ENCODE measurements around the gene ADGRG3.

Gene ADGRG3

DNA sequence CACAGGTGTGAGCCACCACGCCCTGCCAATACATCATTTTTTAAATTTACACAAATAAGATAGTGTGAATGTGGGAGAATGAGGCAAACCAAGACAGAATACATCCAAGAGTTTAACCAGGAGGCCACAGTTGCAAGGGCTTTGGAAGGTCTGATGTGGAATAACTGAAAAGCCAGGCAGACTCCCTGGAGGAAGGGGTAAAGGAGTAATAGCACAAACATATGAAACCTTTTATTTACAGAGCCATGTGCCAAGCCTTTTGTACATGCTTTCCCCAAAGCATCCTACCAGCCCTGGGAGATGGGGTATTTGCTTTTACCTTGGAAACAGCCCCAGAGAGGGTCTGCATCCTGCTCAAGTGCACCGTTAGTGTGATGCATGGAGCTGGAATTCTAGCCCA lies 4.7 kb downstream of the ADGRG3 start:
- no peak overlapping the region for H3K4me3 ChIP-seq (ENCODE audit: insufficient read depth, low read depth, low read length, poor library complexity, severe bottlenecking)
- no peaks in the 10 kb centered on the region for H3K36me3 ChIP-seq (ENCODE audit: control insufficient read depth, insufficient read depth, low read length)
- no peaks in the 10 kb centered on the region for H3K27me3 ChIP-seq (replicated peaks; ENCODE audit: control insufficient read depth, insufficient read depth, low read length, poor library complexity, severe bottlenecking)
- no peak for DNase-seq
- H3K27ac ChIP-seq (ENCODE audit: insufficient read depth, low read length, poor library complexity, severe bottlenecking): no peak overlapping the region
- H3K4me1 ChIP-seq (ENCODE audit: control insufficient read depth, insufficient read depth, low read length, poor library complexity, severe bottlenecking): no peaks in the 10 kb centered on the region
- H3K9me3 ChIP-seq (ENCODE audit: control insufficient read depth, low read length): no peaks in the 10 kb centered on the region

DNA sequence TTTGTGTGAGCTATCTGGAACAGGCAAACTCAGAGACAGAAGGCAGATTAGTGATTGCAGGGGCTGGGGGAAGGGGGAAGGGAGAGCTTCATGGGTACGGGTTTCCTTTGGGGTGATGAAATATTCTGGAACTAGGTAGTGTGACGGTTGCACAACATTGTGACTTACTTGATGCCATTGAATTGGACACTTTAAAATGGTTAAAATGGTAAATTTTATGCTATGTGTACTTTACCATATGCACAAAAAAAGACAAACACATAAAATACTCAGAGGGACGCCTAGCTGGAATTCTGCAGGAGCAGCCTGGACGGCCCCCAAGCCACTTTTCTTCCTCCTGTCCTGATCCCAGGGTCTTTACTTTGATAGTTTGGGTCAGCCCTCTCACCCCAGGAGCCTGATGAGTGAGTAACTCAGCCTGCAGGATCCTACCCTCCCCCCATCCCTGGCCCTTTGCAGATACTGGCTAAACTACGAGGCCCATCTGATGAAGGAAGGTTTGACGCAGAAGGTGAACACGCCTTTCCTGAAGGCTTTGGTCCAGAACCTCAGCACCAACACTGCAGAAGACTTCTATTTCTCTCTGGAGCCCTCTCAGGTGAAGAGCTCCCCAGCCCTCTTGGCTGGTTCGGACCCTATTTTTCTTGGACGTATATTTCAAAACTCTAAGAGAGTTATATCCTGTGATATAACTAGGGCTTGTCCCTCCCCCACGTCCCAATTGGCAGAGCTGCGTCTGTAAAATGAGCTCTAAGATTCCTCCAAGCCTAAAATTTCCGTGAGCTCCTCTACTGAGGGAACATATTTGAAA lies 7.8 kb downstream of the ADGRG3 start:
- H3K27me3 ChIP-seq (replicated peaks; ENCODE audit: control insufficient read depth, insufficient read depth, low read length, poor library complexity, severe bottlenecking): no peaks in the 10 kb centered on the region
- H3K36me3 ChIP-seq (ENCODE audit: control insufficient read depth, insufficient read depth, low read length): no peaks in the 10 kb centered on the region
- no peaks in the 10 kb centered on the region for H3K9me3 ChIP-seq (ENCODE audit: control insufficient read depth, low read length)
- H3K27ac ChIP-seq (ENCODE audit: insufficient read depth, low read length, poor library complexity, severe bottlenecking): no peak overlapping the region
- H3K4me1 ChIP-seq (ENCODE audit: control insufficient read depth, insufficient read depth, low read length, poor library complexity, severe bottlenecking): no peaks in the 10 kb centered on the region
- H3K4me3 ChIP-seq (ENCODE audit: insufficient read depth, low read depth, low read length, poor library complexity, severe bottlenecking): no peak overlapping the region
- no peak for DNase-seq

DNA sequence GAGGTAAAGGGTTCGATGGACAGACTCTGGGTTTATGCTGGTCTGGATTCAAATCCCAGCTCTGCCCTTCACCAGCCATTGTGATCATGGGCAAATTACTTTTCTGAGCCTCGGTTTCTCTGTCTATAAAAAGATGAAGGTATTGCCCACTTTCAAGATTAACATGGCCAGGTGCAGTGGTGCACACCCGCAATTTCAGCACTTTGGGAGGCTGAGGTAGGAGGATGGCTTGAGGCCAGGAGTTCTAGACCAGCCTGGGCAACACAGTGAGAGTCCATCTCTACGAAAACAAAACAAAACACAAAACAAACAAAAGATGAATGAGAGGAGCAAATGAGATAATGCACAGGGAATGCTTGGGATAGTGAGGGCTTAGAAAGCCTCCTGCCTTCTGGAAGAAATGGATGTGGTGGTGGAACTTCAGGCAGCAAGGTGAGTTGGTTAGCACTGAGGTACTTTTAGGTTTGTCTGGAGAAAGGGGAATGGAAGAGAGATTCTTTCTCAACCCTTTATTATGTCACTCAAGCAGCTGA lies 8.5 kb downstream of the ADGRG3 start:
- Histone ChIP-seq H3K36me3 (ENCODE audit: control insufficient read depth, insufficient read depth, low read length) (no peaks in the 10 kb centered on the region), H3K9me3 (ENCODE audit: control insufficient read depth, low read length) (no peaks in the 10 kb centered on the region), H3K27me3 (replicated peaks; ENCODE audit: control insufficient read depth, insufficient read depth, low read length, poor library complexity, severe bottlenecking) (no peaks in the 10 kb centered on the region), H3K27ac (ENCODE audit: insufficient read depth, low read length, poor library complexity, severe bottlenecking) (no peak overlapping the region), H3K4me3 (ENCODE audit: insufficient read depth, low read depth, low read length, poor library complexity, severe bottlenecking) (no peak overlapping the region), H3K4me1 (ENCODE audit: control insufficient read depth, insufficient read depth, low read length, poor library complexity, severe bottlenecking) (no peaks in the 10 kb centered on the region)
- no peak for DNase-seq

DNA sequence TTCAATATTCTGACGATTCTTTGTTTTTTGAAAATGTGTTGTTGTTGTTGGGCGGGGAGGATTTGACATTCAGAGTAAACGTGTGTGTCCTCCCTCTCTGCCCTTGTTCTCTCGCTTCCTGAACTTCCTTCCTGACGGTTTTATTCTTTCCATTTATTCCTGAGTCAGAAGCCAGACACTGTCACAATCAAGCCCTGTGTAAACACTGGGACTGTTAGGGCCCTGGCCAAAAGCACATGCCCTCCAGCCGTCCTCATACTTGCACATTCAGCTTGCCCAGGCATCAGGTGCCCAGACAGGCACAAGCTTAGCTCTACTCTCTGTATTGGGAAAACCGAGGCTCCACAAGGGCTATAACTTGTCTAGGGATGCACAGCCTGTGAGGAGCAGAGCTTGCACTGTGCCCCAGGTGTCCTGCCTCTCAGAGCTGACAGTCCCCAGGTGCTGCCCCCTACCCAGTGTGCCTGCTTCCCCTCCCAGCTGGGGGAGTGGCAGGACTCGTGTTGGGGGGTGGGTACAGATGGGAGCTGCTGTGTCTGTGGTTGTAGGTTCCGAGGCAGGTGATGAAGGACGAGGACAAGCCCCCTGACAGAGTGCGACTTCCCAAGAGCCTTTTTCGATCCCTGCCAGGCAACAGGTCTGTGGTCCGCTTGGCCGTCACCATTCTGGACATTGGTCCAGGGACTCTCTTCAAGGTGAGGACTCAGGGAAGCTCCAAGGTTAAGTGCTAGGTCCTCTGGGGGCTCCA lies 9.7 kb downstream of the ADGRG3 start:
- Histone ChIP-seq H3K4me1 (ENCODE audit: control insufficient read depth, insufficient read depth, low read length, poor library complexity, severe bottlenecking) (no peaks in the 10 kb centered on the region), H3K4me3 (ENCODE audit: insufficient read depth, low read depth, low read length, poor library complexity, severe bottlenecking) (no peak overlapping the region), H3K9me3 (ENCODE audit: control insufficient read depth, low read length) (no peaks in the 10 kb centered on the region), H3K27ac (ENCODE audit: insufficient read depth, low read length, poor library complexity, severe bottlenecking) (no peak overlapping the region), H3K36me3 (ENCODE audit: control insufficient read depth, insufficient read depth, low read length) (no peaks in the 10 kb centered on the region), H3K27me3 (replicated peaks; ENCODE audit: control insufficient read depth, insufficient read depth, low read length, poor library complexity, severe bottlenecking) (no peaks in the 10 kb centered on the region)
- DNase-seq: no peak

DNA sequence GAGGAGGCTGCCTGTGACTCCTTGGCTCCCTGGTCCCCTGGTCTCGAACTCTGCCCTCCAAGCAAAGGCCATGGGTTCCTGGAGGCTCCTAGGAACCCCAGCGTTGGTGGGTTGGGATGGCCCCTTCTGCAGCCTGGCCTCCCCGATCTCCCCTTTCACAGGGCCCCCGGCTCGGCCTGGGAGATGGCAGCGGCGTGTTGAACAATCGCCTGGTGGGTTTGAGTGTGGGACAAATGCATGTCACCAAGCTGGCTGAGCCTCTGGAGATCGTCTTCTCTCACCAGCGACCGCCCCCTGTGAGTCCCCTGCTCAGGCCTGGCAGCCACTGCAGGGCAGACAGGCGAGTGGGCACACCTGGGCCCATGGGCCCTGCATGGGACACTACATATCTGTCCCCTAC lies 10.9 kb downstream of the ADGRG3 start:
- H3K4me3 ChIP-seq (ENCODE audit: insufficient read depth, low read depth, low read length, poor library complexity, severe bottlenecking): no peak overlapping the region
- H3K9me3 ChIP-seq (ENCODE audit: control insufficient read depth, low read length): no peaks in the 10 kb centered on the region
- no peaks in the 10 kb centered on the region for H3K4me1 ChIP-seq (ENCODE audit: control insufficient read depth, insufficient read depth, low read length, poor library complexity, severe bottlenecking)
- H3K36me3 ChIP-seq (ENCODE audit: control insufficient read depth, insufficient read depth, low read length): no peaks in the 10 kb centered on the region
- H3K27ac ChIP-seq (ENCODE audit: insufficient read depth, low read length, poor library complexity, severe bottlenecking): no peak overlapping the region
- no peaks in the 10 kb centered on the region for H3K27me3 ChIP-seq (replicated peaks; ENCODE audit: control insufficient read depth, insufficient read depth, low read length, poor library complexity, severe bottlenecking)
- no peak for DNase-seq

DNA sequence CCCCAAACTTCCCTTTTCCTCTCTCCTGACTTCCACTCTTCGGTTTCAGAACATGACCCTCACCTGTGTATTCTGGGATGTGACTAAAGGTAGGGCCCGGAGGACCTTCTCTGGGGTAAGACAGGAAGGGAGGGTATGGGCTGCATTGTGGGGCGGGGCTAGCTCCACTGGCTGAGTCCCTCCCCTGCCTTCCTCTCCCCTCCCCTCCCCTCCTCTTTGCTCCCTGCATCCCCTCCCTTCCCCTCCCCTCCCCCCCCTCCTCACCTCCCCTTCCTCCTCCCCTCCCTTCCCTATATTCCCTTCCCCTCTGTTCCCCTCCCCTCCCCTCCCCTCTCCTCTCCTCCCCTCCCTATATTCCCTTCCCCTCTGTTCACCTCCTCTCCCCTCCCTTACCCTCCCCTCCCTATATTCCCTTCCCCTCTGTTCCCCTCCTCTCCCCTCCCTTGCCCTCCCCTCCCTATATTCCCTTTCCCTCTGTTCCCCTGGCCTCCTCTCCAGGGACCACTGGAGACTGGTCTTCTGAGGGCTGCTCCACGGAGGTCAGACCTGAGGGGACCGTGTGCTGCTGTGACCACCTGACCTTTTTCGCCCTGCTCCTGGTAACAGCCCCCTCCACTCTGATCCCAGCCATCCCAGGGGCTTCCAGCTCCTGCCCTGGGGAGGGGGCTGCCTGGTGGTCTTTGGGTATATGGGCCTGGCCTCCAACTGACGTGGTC lies 11.8 kb downstream of the ADGRG3 start:
- Histone ChIP-seq H3K36me3 (ENCODE audit: control insufficient read depth, insufficient read depth, low read length) (no peaks in the 10 kb centered on the region), H3K27me3 (replicated peaks; ENCODE audit: control insufficient read depth, insufficient read depth, low read length, poor library complexity, severe bottlenecking) (no peaks in the 10 kb centered on the region), H3K4me1 (ENCODE audit: control insufficient read depth, insufficient read depth, low read length, poor library complexity, severe bottlenecking) (no peaks in the 10 kb centered on the region)

DNA sequence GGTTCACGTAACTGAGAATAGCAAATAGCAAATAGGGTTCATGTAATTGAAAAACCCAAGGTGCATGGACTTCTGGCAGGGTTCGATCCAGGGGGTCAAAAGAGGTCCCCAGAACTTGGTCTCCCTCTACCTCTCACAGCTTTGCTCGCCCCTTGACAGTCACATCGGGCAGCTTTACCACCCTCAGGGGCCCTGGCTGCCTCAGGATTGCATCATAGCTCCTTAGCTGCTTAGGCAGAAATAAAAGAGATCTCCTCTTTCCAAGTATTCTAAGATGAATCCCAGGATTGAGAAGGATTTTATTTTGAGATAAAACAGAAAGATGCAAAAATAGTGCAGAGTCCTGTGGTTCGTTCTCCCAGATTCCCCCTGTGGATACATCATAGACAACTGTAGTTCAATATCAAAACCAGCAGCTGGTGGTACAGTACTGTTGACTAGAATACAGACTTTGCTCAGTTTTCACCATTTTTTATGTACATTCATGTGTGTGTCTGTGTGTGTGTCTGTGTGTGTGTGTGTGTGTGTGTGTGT lies 12.8 kb downstream of the ADGRG3 start:
- Histone ChIP-seq H3K36me3 (ENCODE audit: control insufficient read depth, insufficient read depth, low read length) (no peaks in the 10 kb centered on the region), H3K27ac (ENCODE audit: insufficient read depth, low read length, poor library complexity, severe bottlenecking) (no peak overlapping the region), H3K27me3 (replicated peaks; ENCODE audit: control insufficient read depth, insufficient read depth, low read length, poor library complexity, severe bottlenecking) (no peaks in the 10 kb centered on the region), H3K9me3 (ENCODE audit: control insufficient read depth, low read length) (no peaks in the 10 kb centered on the region), H3K4me1 (ENCODE audit: control insufficient read depth, insufficient read depth, low read length, poor library complexity, severe bottlenecking) (no peaks in the 10 kb centered on the region), H3K4me3 (ENCODE audit: insufficient read depth, low read depth, low read length, poor library complexity, severe bottlenecking) (no peak overlapping the region)
- DNase-seq: no peak

More for the DNA sequence above, 11.8 kb downstream of the ADGRG3 start:
- H3K4me3 ChIP-seq (ENCODE audit: insufficient read depth, low read depth, low read length, poor library complexity, severe bottlenecking): no peak overlapping the region
- no peak for DNase-seq
- no peak overlapping the region for H3K27ac ChIP-seq (ENCODE audit: insufficient read depth, low read length, poor library complexity, severe bottlenecking)
- H3K9me3 ChIP-seq (ENCODE audit: control insufficient read depth, low read length): no peaks in the 10 kb centered on the region

DNA sequence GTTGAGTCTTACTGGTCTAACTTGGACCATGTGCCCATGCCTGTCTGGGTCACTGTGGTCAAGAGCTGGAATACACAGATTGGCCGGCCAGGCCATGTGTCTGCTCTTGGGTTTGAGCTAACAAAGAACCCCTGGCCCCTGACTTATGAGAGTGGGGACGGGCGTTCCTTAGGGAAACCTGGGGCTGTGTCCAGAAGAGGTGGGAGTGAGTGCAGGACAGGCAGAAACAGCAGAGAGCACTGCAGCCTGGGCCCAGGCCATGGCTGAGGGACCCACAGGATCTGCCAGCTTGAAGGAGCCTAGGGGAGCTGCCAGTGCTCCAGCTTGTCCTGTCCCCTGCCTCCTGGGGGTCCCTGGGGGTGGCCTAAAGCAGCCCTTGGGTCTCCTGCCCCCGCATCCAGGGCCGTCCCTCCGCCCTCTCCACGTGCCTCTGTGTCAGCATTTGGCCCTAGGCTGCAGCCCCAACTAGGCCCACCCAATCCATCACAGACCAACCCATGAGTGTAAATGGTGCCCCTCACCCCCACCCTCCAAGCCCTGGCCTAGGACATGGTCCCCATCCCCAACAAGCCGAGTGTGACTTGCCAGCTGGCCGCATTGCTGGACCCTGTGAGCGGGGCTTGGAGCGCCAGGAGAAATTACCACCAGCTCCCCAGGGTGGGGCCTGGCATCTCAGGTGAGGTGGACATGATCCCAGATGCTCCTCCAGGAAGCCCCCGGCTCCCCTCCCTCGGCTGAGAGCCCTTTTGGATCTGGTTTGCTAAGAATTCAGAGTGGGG lies 14.0 kb downstream of the ADGRG3 start:
- Histone ChIP-seq H3K27me3 (replicated peaks; ENCODE audit: control insufficient read depth, insufficient read depth, low read length, poor library complexity, severe bottlenecking) (no peaks in the 10 kb centered on the region), H3K4me3 (ENCODE audit: insufficient read depth, low read depth, low read length, poor library complexity, severe bottlenecking) (no peak overlapping the region), H3K9me3 (ENCODE audit: control insufficient read depth, low read length) (no peaks in the 10 kb centered on the region), H3K4me1 (ENCODE audit: control insufficient read depth, insufficient read depth, low read length, poor library complexity, severe bottlenecking) (no peaks in the 10 kb centered on the region), H3K36me3 (ENCODE audit: control insufficient read depth, insufficient read depth, low read length) (no peaks in the 10 kb centered on the region), H3K27ac (ENCODE audit: insufficient read depth, low read length, poor library complexity, severe bottlenecking) (no peak overlapping the region)
- DNase-seq: no peak

DNA sequence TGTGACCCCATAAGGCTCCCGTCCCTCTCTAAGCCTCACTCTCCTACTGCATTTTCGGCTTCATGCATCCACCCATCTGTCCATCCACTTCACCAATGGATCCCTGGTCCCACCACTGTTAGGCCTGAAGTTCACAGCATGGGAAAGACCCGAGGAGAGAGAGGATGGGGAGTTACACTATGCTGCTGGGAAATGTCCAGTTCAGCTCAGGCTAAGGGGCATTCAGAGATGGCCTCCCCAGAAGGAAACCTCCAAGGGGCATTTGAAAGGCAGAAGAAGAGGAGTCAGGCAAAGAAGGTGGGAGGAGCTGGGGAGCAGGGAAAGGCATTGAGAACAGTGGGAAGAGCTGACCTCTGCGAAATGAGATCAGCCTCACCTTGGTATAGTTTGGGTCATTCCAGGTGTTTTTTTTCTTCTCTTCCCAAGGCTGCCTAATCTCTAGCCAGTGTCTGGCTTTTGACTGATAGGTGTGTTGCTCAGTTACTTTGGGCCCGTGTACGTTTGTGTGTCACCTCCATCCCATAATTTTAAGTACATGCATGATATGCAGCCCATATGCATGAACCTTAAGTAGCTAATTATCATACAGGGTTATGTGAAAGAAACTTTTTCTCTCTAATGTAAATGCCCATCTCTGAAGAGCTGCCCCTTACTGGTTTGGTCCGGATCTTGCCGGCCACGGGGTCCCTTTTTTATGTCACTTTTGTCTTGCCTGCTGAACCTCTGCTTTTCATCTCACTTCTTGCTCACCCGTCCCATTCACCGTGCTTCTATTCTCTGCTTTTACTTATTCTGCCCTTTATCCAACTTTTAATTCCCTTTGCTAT lies 14.9 kb downstream of the ADGRG3 start:
- no peak overlapping the region for H3K4me3 ChIP-seq (ENCODE audit: insufficient read depth, low read depth, low read length, poor library complexity, severe bottlenecking)
- H3K36me3 ChIP-seq (ENCODE audit: control insufficient read depth, insufficient read depth, low read length): no peaks in the 10 kb centered on the region
- H3K4me1 ChIP-seq (ENCODE audit: control insufficient read depth, insufficient read depth, low read length, poor library complexity, severe bottlenecking): no peaks in the 10 kb centered on the region
- DNase-seq: no peak
- no peak overlapping the region for H3K27ac ChIP-seq (ENCODE audit: insufficient read depth, low read length, poor library complexity, severe bottlenecking)
- H3K27me3 ChIP-seq (replicated peaks; ENCODE audit: control insufficient read depth, insufficient read depth, low read length, poor library complexity, severe bottlenecking): no peaks in the 10 kb centered on the region
- H3K9me3 ChIP-seq (ENCODE audit: control insufficient read depth, low read length): no peaks in the 10 kb centered on the region
